H1 (cell line): ENCODE measurements around the gene GNL2. TPM values are rescaled to one million over a fixed set of nuclear protein-coding genes. Genes with fewer than 3 reads are reported as not detected.

Source experiments
- CTCF ChIA-PET: fragments of 300-600 bp; sonication (Branson Sonifier 250); formaldehyde crosslinking; loops from one replicate; lab custom pipeline; 2021; ENCODE audit not compliant: partially characterized antibody; lab: Charles Lee
- POLR2A ChIA-PET: fragments of 300-600 bp; sonication (Branson Sonifier 250); formaldehyde crosslinking; loops from one replicate; lab custom pipeline; 2021; ENCODE audit warnings: inconsistent platforms; ENCODE audit not compliant: partially characterized antibody; lab: Charles Lee
- DNase-seq, 2 experiments: peaks; one replicate each; pipeline versions ENCODE4 v3.0.0 to v3.0.0-alpha.2; 2010 to 2022; ENCODE audit warnings: low spot score in 2 of 2, low read depth in 1 of 2, mixed read lengths in 1 of 2
- FAIRE-seq: peaks from 2 replicates; lab custom pipeline; 2011; peaks lifted over from hg19 to GRCh38; lab: Jason Lieb, UNC
- H2AFZ ChIP-seq: 2 replicates; pipeline ENCODE4 v1.8.1; 2012; ENCODE audit warnings: low read length, inconsistent platforms
- H2AK5ac ChIP-seq: 2 replicates; pipeline ENCODE4 v1.6.1; 2013; ENCODE audit warnings: low read depth, low read length
- H2BK120ac ChIP-seq: replicated peaks from 2 replicates; pipeline ENCODE3; 2013; ENCODE audit warnings: low read depth, low read length, inconsistent platforms
- H2BK12ac ChIP-seq: 2 replicates; pipeline ENCODE4 v1.6.1; 2013; ENCODE audit warnings: low read depth, low read length
- H2BK15ac ChIP-seq: 2 replicates; pipeline ENCODE4 v1.6.1; 2013; ENCODE audit warnings: low read length
- H2BK20ac ChIP-seq: 2 replicates; pipeline ENCODE4 v1.6.1; 2013; ENCODE audit warnings: low read length
- H2BK5ac ChIP-seq: 2 replicates; pipeline ENCODE4 v1.6.1; 2013; ENCODE audit warnings: low read depth, low read length
- H3K14ac ChIP-seq: 2 replicates; pipeline ENCODE4 v1.6.1; 2013; ENCODE audit warnings: inconsistent platforms; ENCODE audit not compliant: insufficient read length
- H3K18ac ChIP-seq: 2 replicates; pipeline ENCODE4 v1.6.1; 2013; ENCODE audit warnings: low read length; ENCODE audit errors: extremely low read depth
- H3K23ac ChIP-seq: 2 replicates; pipeline ENCODE4 v1.6.1; 2013; ENCODE audit warnings: inconsistent platforms; ENCODE audit not compliant: insufficient read length
- H3K23me2 ChIP-seq: 2 replicates; pipeline ENCODE4 v1.6.1; 2013; ENCODE audit warnings: low read depth, low read length
- H3K27ac ChIP-seq: 2 replicates; pipeline ENCODE4 v1.6.1; 2011; ENCODE audit warnings: low read depth, low read length, inconsistent platforms
- H3K27me3 ChIP-seq, 4 experiments: replicated peaks in 1 of 4; 1 replicate in 1 of 4; 2 replicates in 3 of 4; pipeline versions ENCODE4 v1.6.1 to v1.8.1; 2011 to 2013; ENCODE audit warnings: low read length in 3 of 4, mild to moderate bottlenecking in 3 of 4, inconsistent platforms in 2 of 4, mixed read lengths in 2 of 4, moderate library complexity in 1 of 4; ENCODE audit not compliant: control insufficient read depth in 3 of 4, insufficient read depth in 3 of 4; ENCODE audit errors: extremely low read depth in 1 of 4
- H3K36me3 ChIP-seq, 4 experiments: 2 replicates each; pipeline versions ENCODE4 v1.6.1 to v1.8.1; 2011 to 2013; ENCODE audit warnings: mild to moderate bottlenecking in 4 of 4, low read length in 3 of 4, moderate library complexity in 2 of 4, control low read depth in 1 of 4, inconsistent platforms in 1 of 4; ENCODE audit not compliant: insufficient read depth in 4 of 4, control insufficient read depth in 2 of 4
- H3K4ac ChIP-seq: replicated peaks from 2 replicates; pipeline ENCODE3; 2013; ENCODE audit warnings: low read length, low read depth, mixed read lengths, inconsistent platforms; ENCODE audit not compliant: insufficient read length
- H3K4me1 ChIP-seq, 4 experiments: replicated peaks in 1 of 4; 1 replicate in 1 of 4; 2 replicates in 3 of 4; pipeline versions ENCODE4 v1.6.1 to v1.8.1; 2011 to 2013; ENCODE audit warnings: low read length in 3 of 4, inconsistent platforms in 2 of 4, mixed read lengths in 1 of 4; ENCODE audit not compliant: insufficient read depth in 4 of 4, control insufficient read depth in 3 of 4
- H3K4me2 ChIP-seq, 2 experiments: 2 replicates each; pipeline versions ENCODE4 v1.6.1 to v1.8.1; 2011 to 2013; ENCODE audit warnings: low read depth in 2 of 2, low read length in 2 of 2, control low read depth in 1 of 2, inconsistent platforms in 1 of 2, mild to moderate bottlenecking in 1 of 2; ENCODE audit not compliant: insufficient read depth in 1 of 2
- H3K4me3 ChIP-seq, 4 experiments: fragments of 200-600, 300-600 bp in 1 of 4; sonication (generic), shearing (Covaris generic), sonication (Bioruptor Twin) in 1 of 4; 2 replicates each; pipeline versions ENCODE4 v1.5.1 to v1.8.1; 2011 to 2016; ENCODE audit warnings: low read length in 4 of 4, low read depth in 3 of 4, control low read depth in 2 of 4, inconsistent platforms in 2 of 4, mild to moderate bottlenecking in 2 of 4, mixed read lengths in 1 of 4, moderate library complexity in 1 of 4; ENCODE audit not compliant: insufficient read depth in 2 of 4; ENCODE audit errors: extremely low read depth in 1 of 4
- H3K56ac ChIP-seq: replicated peaks from 2 replicates; pipeline ENCODE3; 2013; ENCODE audit warnings: low read depth, mild to moderate bottlenecking, mixed read lengths, low read length, inconsistent platforms; ENCODE audit not compliant: insufficient read length
- H3K79me1 ChIP-seq: 2 replicates; pipeline ENCODE4 v1.6.1; 2013; ENCODE audit warnings: low read depth, low read length, control low read depth
- H3K79me2 ChIP-seq, 2 experiments: 2 replicates each; pipeline versions ENCODE4 v1.6.1 to v1.8.1; 2012 to 2013; ENCODE audit warnings: low read length in 2 of 2, mild to moderate bottlenecking in 2 of 2, inconsistent platforms in 1 of 2; ENCODE audit not compliant: insufficient read depth in 2 of 2, control insufficient read depth in 1 of 2
- H3K9ac ChIP-seq, 4 experiments: replicated peaks in 1 of 4; 1 replicate in 1 of 4; 2 replicates in 3 of 4; pipeline versions ENCODE4 v1.6.1 to v1.8.1; 2011 to 2013; ENCODE audit warnings: low read depth in 3 of 4, low read length in 3 of 4, control low read depth in 2 of 4, mild to moderate bottlenecking in 2 of 4, moderate library complexity in 2 of 4, inconsistent platforms in 1 of 4; ENCODE audit errors: extremely low read depth in 1 of 4
- H3K9me3 ChIP-seq, 2 experiments: 2 replicates each; pipeline versions ENCODE4 v1.6.1 to v1.8.1; 2012 to 2013; ENCODE audit warnings: mild to moderate bottlenecking in 2 of 2, moderate library complexity in 2 of 2, control low read depth in 1 of 2, inconsistent platforms in 1 of 2, low read depth in 1 of 2, low read length in 1 of 2, mixed read lengths in 1 of 2; ENCODE audit not compliant: insufficient read depth in 2 of 2
- H4K20me1 ChIP-seq, 2 experiments: replicated peaks in 1 of 2; 2 replicates each; pipeline versions ENCODE3 to v1.8.1; 2011 to 2013; ENCODE audit warnings: inconsistent platforms in 2 of 2, low read length in 2 of 2, mild to moderate bottlenecking in 1 of 2; ENCODE audit not compliant: insufficient read depth in 2 of 2, control insufficient read depth in 1 of 2
- H4K5ac ChIP-seq: 2 replicates; pipeline ENCODE4 v1.6.1; 2013; ENCODE audit warnings: low read length, low read depth, mixed read lengths, inconsistent platforms; ENCODE audit not compliant: insufficient read length
- H4K8ac ChIP-seq: 2 replicates; pipeline ENCODE4 v1.8.0; 2013; ENCODE audit warnings: mild to moderate bottlenecking, moderate library complexity, low read length, inconsistent platforms; ENCODE audit not compliant: insufficient read depth; ENCODE audit errors: extremely low read depth
- H4K91ac ChIP-seq: replicated peaks from 2 replicates; pipeline ENCODE3; 2013; ENCODE audit warnings: low read length, mixed read lengths, inconsistent platforms; ENCODE audit not compliant: insufficient read length
- RFX5 ChIP-seq: IDR thresholded peaks from 2 replicates; pipeline ENCODE4 v1.6.1; 2011; ENCODE audit warnings: low read depth, low read length, improper control_type of control experiment, borderline replicate concordance
- SIRT6 ChIP-seq: IDR thresholded peaks from one replicate; pipeline ENCODE4 v1.7.1; 2012; ENCODE audit warnings: low read length, inconsistent platforms
- SUZ12 ChIP-seq: fragments of 200-600 bp; sonication (generic); IDR thresholded peaks from 2 replicates; pipeline ENCODE4 v1.6.1; 2012; ENCODE audit warnings: mild to moderate bottlenecking, inconsistent platforms, low read length, moderate library complexity, mixed read lengths
- WGBS, 2 experiments: shearing (Covaris generic) in 1 of 2; methylation state at CpG; one replicate each; pipeline versions ENCODE4 v1.1.6 to v1.1.7; 2013 to 2015; ENCODE audit warnings: low lambda C conversion rate in 2 of 2, mixed read lengths in 2 of 2, inconsistent platforms in 1 of 2, low coverage in 1 of 2, missing lambda C conversion rate in 1 of 2; ENCODE audit not compliant: insufficient replicate concordance in 2 of 2, insufficient coverage in 1 of 2, insufficient read length in 1 of 2; ENCODE audit errors: extremely low coverage in 1 of 2, missing lambda C conversion rate in 1 of 2; 5-methylcytosine and 5-hydroxymethylcytosine counted together
- polyA plus RNA-seq, 7 experiments: library from polyadenylated mRNA; depleted of rRNA in 3 of 7; stranded (reverse) in 5 of 7; unstranded in 2 of 7; fragments of >200 nt in 5 of 7; fragments of 200-250 nt in 2 of 7; gene quantifications; 1 replicate in 5 of 7; 2 replicates in 1 of 7; 4 replicates in 1 of 7; pipeline versions ENCODE4 v1.2.1 to v1.2.3, GENCODE V29; 2011 to 2013; ENCODE audit warnings: missing spikeins in 2 of 7, mixed read lengths in 2 of 7
- total RNA-seq: library from RNA; stranded (reverse); fragmentation: NEBNext Ultra II Directional; extraction: Animal tissue kit (Norgen Biotek cat#: 25700); gene quantifications from 2 replicates; pipeline ENCODE4 v1.2.1, GENCODE V29; 2021

The GNL2 gene
- total and polyA plus RNA-seq, 2 of the 8 experiments (the other 6 are each of a cell fraction or from before 2014, with no cell fraction given), result 22.2 to 88.3 TPM

- Histone ChIP-seq H3K14ac (no peak overlapping the region), H4K5ac (no peak overlapping the region), H2BK12ac (no peak overlapping the region)
- no peak for TF ChIP-seq RFX5
- no peak for TF ChIP-seq SIRT6
- TF ChIP-seq SUZ12, result no peak
- TF ChIP-seq, all 59 proteins: peak for 0
- Histone ChIP-seq H2BK5ac (no peak overlapping the region), H2AFZ (no peak overlapping the region), H3K4me2 (no peak overlapping the region), H4K20me1 (peaks cover 2 to 8% of the 10 kb centered on the region in 2 experiments), H3K56ac (no peak overlapping the region), H4K91ac (no peak overlapping the region), H3K27ac (no peak overlapping the region), H3K23me2 (no peaks in the 10 kb centered on the region), H3K27me3 (no peaks in the 10 kb centered on the region), H4K8ac (no peak overlapping the region), H3K4me1 (no peaks in the 10 kb centered on the region), H3K36me3 (peaks cover 38 to 76% (median 65%) of the 10 kb centered on the region in 4 experiments), H2BK20ac (no peak overlapping the region), H2AK5ac (no peak overlapping the region), H3K18ac (no peak overlapping the region), H2BK15ac (no peak overlapping the region), H3K23ac (no peak overlapping the region), H3K79me1 (no peaks in the 10 kb centered on the region), H3K4ac (no peak overlapping the region), H2BK120ac (no peak overlapping the region), H3K9ac (no peak overlapping the region), H3K4me3 (no peak overlapping the region), H3K79me2 (no peaks in the 10 kb centered on the region), H3K9me3 (no peaks in the 10 kb centered on the region)
- FAIRE-seq, result no peak
- DNase-seq, result no peak
- ChIA-PET POLR2A (interaction anchor here (1.2 to 1.5 kb wide), 2 partner anchors 12 to 14 kb away, joined by 3 to 5 read pairs; no protein-coding TSS in a partner anchor), CTCF (interaction anchor here (0.6 to 1.2 kb wide), 3 partner anchors 13 to 276 kb away, joined by 3 to 4 read pairs (median 3); no protein-coding TSS in a partner anchor)
- 88% methylated on average over 5 of the region's 5 CpGs; no CpG with 5 or more reads in 1 of the 2 experiments for WGBS, 2 experiments
Observed at GRCh38 chr1:37575692-37576091, 20.0 kb downstream of the GNL2 start.
